GM21825 (cell line): Measurements from ENCODE around the gene RUNX2.

Experiments used
- ATAC-seq: cut with Tn5 transposase; IDR thresholded peaks from one replicate; pipeline ENCODE4 v1.9.1; 2021; ENCODE audit warnings: mild to moderate bottlenecking, moderate library complexity; ENCODE audit not compliant: unreplicated experiment

Gene RUNX2

GRCh38 chr6:45637611-45638257 lies 309.6 kb downstream of the RUNX2 start:
- ATAC-seq, result no peak

GRCh38 chr6:45640081-45640491 lies 312.0 kb downstream of the RUNX2 start:
- no peak for ATAC-seq

- ATAC-seq, result no peak
Measured at GRCh38 chr6:45640811-45641210, 312.7 kb downstream of the RUNX2 start.

- no peak for ATAC-seq
Measured at GRCh38 chr6:45642331-45643125, 314.4 kb downstream of the RUNX2 start.

GRCh38 chr6:45643126-45643525 lies 315.0 kb downstream of the RUNX2 start:
- no peak for ATAC-seq

GRCh38 chr6:45644720-45645119 lies 316.6 kb downstream of the RUNX2 start:
- ATAC-seq, result no peak

GRCh38 chr6:45645302-45645701 lies 317.2 kb downstream of the RUNX2 start:
- no peak for ATAC-seq

- no peak for ATAC-seq
Measured at GRCh38 chr6:45647341-45648261, 319.5 kb downstream of the RUNX2 start.

GRCh38 chr6:45648262-45648620 lies 320.1 kb downstream of the RUNX2 start:
- ATAC-seq, result no peak

- ATAC-seq, result no peak
Measured at GRCh38 chr6:45650524-45651135, 322.5 kb downstream of the RUNX2 start.

- no peak for ATAC-seq
Measured at GRCh38 chr6:45651301-45651700, 323.2 kb downstream of the RUNX2 start.

GRCh38 chr6:45652416-45652815 lies 324.3 kb downstream of the RUNX2 start:
- ATAC-seq, result no peak

- no peak for ATAC-seq
Measured at GRCh38 chr6:45653117-45653883, 325.2 kb downstream of the RUNX2 start.

GRCh38 chr6:45654673-45655072 lies 326.5 kb downstream of the RUNX2 start:
- no peak for ATAC-seq

GRCh38 chr6:45655745-45656476 lies 327.8 kb downstream of the RUNX2 start:
- ATAC-seq, result no peak

GRCh38 chr6:45657226-45657625 lies 329.1 kb downstream of the RUNX2 start:
- ATAC-seq, result no peak

- ATAC-seq, result no peak
Measured at GRCh38 chr6:45658400-45658799, 330.3 kb downstream of the RUNX2 start.

GRCh38 chr6:45658958-45659357 lies 330.8 kb downstream of the RUNX2 start:
- ATAC-seq, result no peak

GRCh38 chr6:45661661-45662060 lies 333.5 kb downstream of the RUNX2 start:
- ATAC-seq, result no peak
